WTC11 (cell line): Measurements from ENCODE around the gene PTPRT. TPM values are rescaled to one million over a fixed set of nuclear protein-coding genes. Genes with fewer than 3 reads are reported as not detected.

Experiments
- ATAC-seq: fragments of 200-7000 bp; cut with Tn5 transposase; 2 replicates; pipeline ENCODE4 v1.10.0; 2021; ENCODE audit warnings: mild to moderate bottlenecking, moderate library complexity
- CTCF ChIA-PET: fragments of 300-600 bp; sonication (Branson Sonifier 250); formaldehyde crosslinking; loops from one replicate; lab custom pipeline; 2021; ENCODE audit warnings: antibody characterized with exemption; lab: Charles Lee
- POLR2A ChIA-PET: fragments of 350-600 bp; sonication (Branson Sonifier 250); formaldehyde crosslinking; loops from one replicate; lab custom pipeline; 2021; ENCODE audit warnings: antibody characterized with exemption; lab: Charles Lee
- DNase-seq: peaks from one replicate; pipeline ENCODE4 v3.0.0; 2021; ENCODE audit warnings: low spot score
- H3K27ac Mint-ChIP-seq: 2 replicates; pipeline ENCODE4 v1.8.0; 2021; ENCODE audit warnings: mixed read lengths
- H3K27me3 Mint-ChIP-seq: 2 replicates; pipeline ENCODE4 v1.8.0; 2021; ENCODE audit warnings: low read depth, mild to moderate bottlenecking, moderate library complexity, mixed read lengths
- H3K36me3 Mint-ChIP-seq: 2 replicates; pipeline ENCODE4 v1.8.0; 2021; ENCODE audit warnings: mixed read lengths
- H3K4me1 Mint-ChIP-seq: 2 replicates; pipeline ENCODE4 v1.8.0; 2022; ENCODE audit warnings: mixed read lengths
- H3K4me3 Mint-ChIP-seq: 2 replicates; pipeline ENCODE4 v1.8.0; 2021; ENCODE audit warnings: mild to moderate bottlenecking, moderate library complexity, mixed read lengths
- H3K9me3 Mint-ChIP-seq: 2 replicates; pipeline ENCODE4 v1.8.0; 2021; ENCODE audit warnings: mixed read lengths
- EMX1 ChIP-seq: fragments of 250-450 bp; sonication (Bioruptor Pico); IDR thresholded peaks from 2 replicates; pipeline ENCODE4 v1.8.0; 2021; ENCODE audit warnings: mild to moderate bottlenecking
- ESRRA ChIP-seq: sonication (generic); formaldehyde crosslinking; IDR thresholded peaks from 2 replicates; pipeline ENCODE4 v1.8.1; 2022; ENCODE audit warnings: mild to moderate bottlenecking, missing genetic modification reagents, borderline replicate concordance
- NFYB ChIP-seq: sonication (generic); formaldehyde crosslinking; conservative IDR thresholded peaks from 2 replicates; pipeline ENCODE4 v1.8.0; 2022; ENCODE audit warnings: low read depth, missing genetic modification reagents
- NR3C1 ChIP-seq: sonication (generic); formaldehyde crosslinking; conservative IDR thresholded peaks from 2 replicates; pipeline ENCODE4 v1.8.1; 2023; ENCODE audit warnings: low read depth, mild to moderate bottlenecking, missing genetic modification reagents
- RELA ChIP-seq: sonication (generic); formaldehyde crosslinking; IDR thresholded peaks from 2 replicates; pipeline ENCODE4 v1.8.1; 2022; ENCODE audit warnings: missing genetic modification reagents, mild to moderate bottlenecking, borderline replicate concordance
- SMAD3 ChIP-seq: sonication (generic); formaldehyde crosslinking; IDR thresholded peaks from 2 replicates; pipeline ENCODE4 v1.8.0; 2022; ENCODE audit warnings: missing genetic modification reagents, mild to moderate bottlenecking, borderline replicate concordance
- total RNA-seq: library from RNA; stranded (reverse); gene quantifications from 3 replicates; pipeline ENCODE4 v1.2.3, GENCODE V29; 2021
- TF ChIP-seq, protein P1 (sequence below): fragments of 250-450 bp; sonication (Bioruptor Pico); IDR thresholded peaks from 2 replicates; pipeline ENCODE4 v1.9.0; 2021; ENCODE audit warnings: mild to moderate bottlenecking, borderline replicate concordance
- TF ChIP-seq, protein P2 (sequence below): fragments of 250-450 bp; sonication (Bioruptor Pico); IDR thresholded peaks from 2 replicates; pipeline ENCODE4 v1.9.0; 2021; ENCODE audit warnings: mild to moderate bottlenecking
- TF ChIP-seq, protein P3 (sequence below): fragments of 200-600 bp; IDR thresholded peaks from 2 replicates; pipeline ENCODE4 v1.8.0; 2022; ENCODE audit warnings: antibody characterized with exemption
- TF ChIP-seq, protein P4 (sequence below): sonication (generic); formaldehyde crosslinking; IDR thresholded peaks from 2 replicates; pipeline ENCODE4 v1.8.1; 2022; ENCODE audit warnings: low read depth, mild to moderate bottlenecking, moderate library complexity, missing genetic modification reagents, borderline replicate concordance
- TF ChIP-seq, protein P5 (sequence below): fragments of 250-450 bp; sonication (Bioruptor Pico); IDR thresholded peaks from 2 replicates; pipeline ENCODE4 v1.9.0; 2021; ENCODE audit warnings: mild to moderate bottlenecking
- TF ChIP-seq, protein P6 (sequence below): sonication (generic); formaldehyde crosslinking; IDR thresholded peaks from 2 replicates; pipeline ENCODE4 v1.8.0; 2023; ENCODE audit warnings: missing genetic modification reagents, mild to moderate bottlenecking, borderline replicate concordance
- TF ChIP-seq, protein P7 (sequence below): sonication (generic); formaldehyde crosslinking; IDR thresholded peaks from 2 replicates; pipeline ENCODE4 v1.8.0; 2022; ENCODE audit warnings: mild to moderate bottlenecking, missing genetic modification reagents
- TF ChIP-seq, protein P8 (sequence below): sonication (generic); formaldehyde crosslinking; IDR thresholded peaks from 2 replicates; pipeline ENCODE4 v1.8.0; 2022; ENCODE audit warnings: mild to moderate bottlenecking, missing genetic modification reagents

The PTPRT gene
- total RNA-seq, 1 experiment from 2014 or later: 1.1 TPM

DNA sequence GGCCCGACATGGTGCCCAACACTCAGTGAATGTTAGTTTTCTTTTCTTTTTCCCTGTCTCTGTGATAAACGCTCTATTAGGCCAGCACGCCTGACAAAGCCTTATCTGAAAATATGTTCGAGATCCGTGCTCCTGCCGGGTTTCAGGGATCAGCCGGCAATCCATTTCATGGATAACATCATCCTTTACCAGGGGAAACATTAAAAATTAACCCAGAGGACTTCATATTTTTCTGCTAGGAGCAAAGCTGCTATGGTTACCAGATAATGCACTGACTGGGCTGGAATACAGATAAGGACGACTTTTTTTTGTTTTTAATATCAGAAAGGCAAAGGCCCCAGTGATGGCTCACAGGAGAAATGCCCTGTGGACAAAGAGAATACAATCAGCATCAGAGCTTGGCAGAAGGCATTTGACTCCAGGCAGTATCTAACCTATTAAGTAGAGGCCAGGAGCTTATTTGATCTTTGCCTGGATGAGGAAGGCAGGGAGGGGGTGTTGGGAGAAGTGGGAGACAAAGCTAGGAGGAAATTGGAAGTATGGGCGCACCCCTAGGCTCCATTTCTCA, 1089.5 kb downstream of the PTPRT start (continued):
- TF ChIP-seq, protein P1, sequence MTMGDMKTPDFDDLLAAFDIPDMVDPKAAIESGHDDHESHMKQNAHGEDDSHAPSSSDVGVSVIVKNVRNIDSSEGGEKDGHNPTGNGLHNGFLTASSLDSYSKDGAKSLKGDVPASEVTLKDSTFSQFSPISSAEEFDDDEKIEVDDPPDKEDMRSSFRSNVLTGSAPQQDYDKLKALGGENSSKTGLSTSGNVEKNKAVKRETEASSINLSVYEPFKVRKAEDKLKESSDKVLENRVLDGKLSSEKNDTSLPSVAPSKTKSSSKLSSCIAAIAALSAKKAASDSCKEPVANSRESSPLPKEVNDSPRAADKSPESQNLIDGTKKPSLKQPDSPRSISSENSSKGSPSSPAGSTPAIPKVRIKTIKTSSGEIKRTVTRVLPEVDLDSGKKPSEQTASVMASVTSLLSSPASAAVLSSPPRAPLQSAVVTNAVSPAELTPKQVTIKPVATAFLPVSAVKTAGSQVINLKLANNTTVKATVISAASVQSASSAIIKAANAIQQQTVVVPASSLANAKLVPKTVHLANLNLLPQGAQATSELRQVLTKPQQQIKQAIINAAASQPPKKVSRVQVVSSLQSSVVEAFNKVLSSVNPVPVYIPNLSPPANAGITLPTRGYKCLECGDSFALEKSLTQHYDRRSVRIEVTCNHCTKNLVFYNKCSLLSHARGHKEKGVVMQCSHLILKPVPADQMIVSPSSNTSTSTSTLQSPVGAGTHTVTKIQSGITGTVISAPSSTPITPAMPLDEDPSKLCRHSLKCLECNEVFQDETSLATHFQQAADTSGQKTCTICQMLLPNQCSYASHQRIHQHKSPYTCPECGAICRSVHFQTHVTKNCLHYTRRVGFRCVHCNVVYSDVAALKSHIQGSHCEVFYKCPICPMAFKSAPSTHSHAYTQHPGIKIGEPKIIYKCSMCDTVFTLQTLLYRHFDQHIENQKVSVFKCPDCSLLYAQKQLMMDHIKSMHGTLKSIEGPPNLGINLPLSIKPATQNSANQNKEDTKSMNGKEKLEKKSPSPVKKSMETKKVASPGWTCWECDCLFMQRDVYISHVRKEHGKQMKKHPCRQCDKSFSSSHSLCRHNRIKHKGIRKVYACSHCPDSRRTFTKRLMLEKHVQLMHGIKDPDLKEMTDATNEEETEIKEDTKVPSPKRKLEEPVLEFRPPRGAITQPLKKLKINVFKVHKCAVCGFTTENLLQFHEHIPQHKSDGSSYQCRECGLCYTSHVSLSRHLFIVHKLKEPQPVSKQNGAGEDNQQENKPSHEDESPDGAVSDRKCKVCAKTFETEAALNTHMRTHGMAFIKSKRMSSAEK: no peak
- TF ChIP-seq, protein P2, sequence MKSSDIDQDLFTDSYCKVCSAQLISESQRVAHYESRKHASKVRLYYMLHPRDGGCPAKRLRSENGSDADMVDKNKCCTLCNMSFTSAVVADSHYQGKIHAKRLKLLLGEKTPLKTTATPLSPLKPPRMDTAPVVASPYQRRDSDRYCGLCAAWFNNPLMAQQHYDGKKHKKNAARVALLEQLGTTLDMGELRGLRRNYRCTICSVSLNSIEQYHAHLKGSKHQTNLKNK (CRISPR knock-in tag): no peak
- TF ChIP-seq, protein P3, sequence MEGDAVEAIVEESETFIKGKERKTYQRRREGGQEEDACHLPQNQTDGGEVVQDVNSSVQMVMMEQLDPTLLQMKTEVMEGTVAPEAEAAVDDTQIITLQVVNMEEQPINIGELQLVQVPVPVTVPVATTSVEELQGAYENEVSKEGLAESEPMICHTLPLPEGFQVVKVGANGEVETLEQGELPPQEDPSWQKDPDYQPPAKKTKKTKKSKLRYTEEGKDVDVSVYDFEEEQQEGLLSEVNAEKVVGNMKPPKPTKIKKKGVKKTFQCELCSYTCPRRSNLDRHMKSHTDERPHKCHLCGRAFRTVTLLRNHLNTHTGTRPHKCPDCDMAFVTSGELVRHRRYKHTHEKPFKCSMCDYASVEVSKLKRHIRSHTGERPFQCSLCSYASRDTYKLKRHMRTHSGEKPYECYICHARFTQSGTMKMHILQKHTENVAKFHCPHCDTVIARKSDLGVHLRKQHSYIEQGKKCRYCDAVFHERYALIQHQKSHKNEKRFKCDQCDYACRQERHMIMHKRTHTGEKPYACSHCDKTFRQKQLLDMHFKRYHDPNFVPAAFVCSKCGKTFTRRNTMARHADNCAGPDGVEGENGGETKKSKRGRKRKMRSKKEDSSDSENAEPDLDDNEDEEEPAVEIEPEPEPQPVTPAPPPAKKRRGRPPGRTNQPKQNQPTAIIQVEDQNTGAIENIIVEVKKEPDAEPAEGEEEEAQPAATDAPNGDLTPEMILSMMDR: no peak
- TF ChIP-seq, protein P4, sequence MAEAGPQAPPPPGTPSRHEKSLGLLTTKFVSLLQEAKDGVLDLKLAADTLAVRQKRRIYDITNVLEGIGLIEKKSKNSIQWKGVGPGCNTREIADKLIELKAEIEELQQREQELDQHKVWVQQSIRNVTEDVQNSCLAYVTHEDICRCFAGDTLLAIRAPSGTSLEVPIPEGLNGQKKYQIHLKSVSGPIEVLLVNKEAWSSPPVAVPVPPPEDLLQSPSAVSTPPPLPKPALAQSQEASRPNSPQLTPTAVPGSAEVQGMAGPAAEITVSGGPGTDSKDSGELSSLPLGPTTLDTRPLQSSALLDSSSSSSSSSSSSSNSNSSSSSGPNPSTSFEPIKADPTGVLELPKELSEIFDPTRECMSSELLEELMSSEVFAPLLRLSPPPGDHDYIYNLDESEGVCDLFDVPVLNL: no peak
- no peak for TF ChIP-seq NFYB (CRISPR knock-in tag)
- TF ChIP-seq SMAD3: no peak
- TF ChIP-seq, protein P5, sequence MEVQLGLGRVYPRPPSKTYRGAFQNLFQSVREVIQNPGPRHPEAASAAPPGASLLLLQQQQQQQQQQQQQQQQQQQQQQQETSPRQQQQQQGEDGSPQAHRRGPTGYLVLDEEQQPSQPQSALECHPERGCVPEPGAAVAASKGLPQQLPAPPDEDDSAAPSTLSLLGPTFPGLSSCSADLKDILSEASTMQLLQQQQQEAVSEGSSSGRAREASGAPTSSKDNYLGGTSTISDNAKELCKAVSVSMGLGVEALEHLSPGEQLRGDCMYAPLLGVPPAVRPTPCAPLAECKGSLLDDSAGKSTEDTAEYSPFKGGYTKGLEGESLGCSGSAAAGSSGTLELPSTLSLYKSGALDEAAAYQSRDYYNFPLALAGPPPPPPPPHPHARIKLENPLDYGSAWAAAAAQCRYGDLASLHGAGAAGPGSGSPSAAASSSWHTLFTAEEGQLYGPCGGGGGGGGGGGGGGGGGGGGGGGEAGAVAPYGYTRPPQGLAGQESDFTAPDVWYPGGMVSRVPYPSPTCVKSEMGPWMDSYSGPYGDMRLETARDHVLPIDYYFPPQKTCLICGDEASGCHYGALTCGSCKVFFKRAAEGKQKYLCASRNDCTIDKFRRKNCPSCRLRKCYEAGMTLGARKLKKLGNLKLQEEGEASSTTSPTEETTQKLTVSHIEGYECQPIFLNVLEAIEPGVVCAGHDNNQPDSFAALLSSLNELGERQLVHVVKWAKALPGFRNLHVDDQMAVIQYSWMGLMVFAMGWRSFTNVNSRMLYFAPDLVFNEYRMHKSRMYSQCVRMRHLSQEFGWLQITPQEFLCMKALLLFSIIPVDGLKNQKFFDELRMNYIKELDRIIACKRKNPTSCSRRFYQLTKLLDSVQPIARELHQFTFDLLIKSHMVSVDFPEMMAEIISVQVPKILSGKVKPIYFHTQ (CRISPR knock-in tag): no peak
- TF ChIP-seq, protein P6, sequence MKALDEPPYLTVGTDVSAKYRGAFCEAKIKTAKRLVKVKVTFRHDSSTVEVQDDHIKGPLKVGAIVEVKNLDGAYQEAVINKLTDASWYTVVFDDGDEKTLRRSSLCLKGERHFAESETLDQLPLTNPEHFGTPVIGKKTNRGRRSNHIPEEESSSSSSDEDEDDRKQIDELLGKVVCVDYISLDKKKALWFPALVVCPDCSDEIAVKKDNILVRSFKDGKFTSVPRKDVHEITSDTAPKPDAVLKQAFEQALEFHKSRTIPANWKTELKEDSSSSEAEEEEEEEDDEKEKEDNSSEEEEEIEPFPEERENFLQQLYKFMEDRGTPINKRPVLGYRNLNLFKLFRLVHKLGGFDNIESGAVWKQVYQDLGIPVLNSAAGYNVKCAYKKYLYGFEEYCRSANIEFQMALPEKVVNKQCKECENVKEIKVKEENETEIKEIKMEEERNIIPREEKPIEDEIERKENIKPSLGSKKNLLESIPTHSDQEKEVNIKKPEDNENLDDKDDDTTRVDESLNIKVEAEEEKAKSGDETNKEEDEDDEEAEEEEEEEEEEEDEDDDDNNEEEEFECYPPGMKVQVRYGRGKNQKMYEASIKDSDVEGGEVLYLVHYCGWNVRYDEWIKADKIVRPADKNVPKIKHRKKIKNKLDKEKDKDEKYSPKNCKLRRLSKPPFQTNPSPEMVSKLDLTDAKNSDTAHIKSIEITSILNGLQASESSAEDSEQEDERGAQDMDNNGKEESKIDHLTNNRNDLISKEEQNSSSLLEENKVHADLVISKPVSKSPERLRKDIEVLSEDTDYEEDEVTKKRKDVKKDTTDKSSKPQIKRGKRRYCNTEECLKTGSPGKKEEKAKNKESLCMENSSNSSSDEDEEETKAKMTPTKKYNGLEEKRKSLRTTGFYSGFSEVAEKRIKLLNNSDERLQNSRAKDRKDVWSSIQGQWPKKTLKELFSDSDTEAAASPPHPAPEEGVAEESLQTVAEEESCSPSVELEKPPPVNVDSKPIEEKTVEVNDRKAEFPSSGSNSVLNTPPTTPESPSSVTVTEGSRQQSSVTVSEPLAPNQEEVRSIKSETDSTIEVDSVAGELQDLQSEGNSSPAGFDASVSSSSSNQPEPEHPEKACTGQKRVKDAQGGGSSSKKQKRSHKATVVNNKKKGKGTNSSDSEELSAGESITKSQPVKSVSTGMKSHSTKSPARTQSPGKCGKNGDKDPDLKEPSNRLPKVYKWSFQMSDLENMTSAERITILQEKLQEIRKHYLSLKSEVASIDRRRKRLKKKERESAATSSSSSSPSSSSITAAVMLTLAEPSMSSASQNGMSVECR (CRISPR knock-in tag): no peak

DNA sequence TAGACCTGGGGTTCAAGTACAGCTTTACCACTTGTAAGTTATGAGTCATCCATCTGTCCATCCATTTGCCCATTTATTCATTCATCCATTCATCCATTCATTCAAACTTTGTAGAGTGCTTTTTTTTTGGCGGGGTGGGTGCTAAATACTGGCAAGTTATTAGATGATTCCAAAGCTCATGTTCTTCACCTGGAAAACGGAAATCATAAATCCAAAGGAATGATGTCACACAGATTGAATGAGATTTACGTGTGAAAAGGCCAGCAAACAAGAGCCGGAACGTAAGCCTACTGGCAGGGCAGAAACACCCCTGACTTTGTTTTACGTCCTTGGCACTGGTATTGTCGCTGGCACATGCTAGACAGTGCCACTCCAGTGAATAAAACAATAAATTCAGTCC, 1090.6 kb downstream of the PTPRT start:
- ATAC-seq: no peak
- Mint-ChIP-seq H3K27me3 (no peaks in the 10 kb centered on the region), H3K36me3 (no peaks in the 10 kb centered on the region), H3K4me1 (peaks cover 4% of the 10 kb centered on the region), H3K9me3 (no peaks in the 10 kb centered on the region), H3K4me3 (no peak overlapping the region), H3K27ac (no peak overlapping the region)
- ChIA-PET CTCF (no interaction called here), POLR2A (no interaction called here)
- no peak for DNase-seq
- TF ChIP-seq, protein P7, sequence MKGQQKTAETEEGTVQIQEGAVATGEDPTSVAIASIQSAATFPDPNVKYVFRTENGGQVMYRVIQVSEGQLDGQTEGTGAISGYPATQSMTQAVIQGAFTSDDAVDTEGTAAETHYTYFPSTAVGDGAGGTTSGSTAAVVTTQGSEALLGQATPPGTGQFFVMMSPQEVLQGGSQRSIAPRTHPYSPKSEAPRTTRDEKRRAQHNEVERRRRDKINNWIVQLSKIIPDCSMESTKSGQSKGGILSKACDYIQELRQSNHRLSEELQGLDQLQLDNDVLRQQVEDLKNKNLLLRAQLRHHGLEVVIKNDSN (CRISPR knock-in tag): no peak
- no peak for TF ChIP-seq EMX1 (CRISPR knock-in tag)
- no peak for TF ChIP-seq ESRRA (CRISPR knock-in tag)
- no peak for TF ChIP-seq NR3C1 (CRISPR knock-in tag)
- no peak for TF ChIP-seq RELA (CRISPR knock-in tag)
- TF ChIP-seq, protein P8, sequence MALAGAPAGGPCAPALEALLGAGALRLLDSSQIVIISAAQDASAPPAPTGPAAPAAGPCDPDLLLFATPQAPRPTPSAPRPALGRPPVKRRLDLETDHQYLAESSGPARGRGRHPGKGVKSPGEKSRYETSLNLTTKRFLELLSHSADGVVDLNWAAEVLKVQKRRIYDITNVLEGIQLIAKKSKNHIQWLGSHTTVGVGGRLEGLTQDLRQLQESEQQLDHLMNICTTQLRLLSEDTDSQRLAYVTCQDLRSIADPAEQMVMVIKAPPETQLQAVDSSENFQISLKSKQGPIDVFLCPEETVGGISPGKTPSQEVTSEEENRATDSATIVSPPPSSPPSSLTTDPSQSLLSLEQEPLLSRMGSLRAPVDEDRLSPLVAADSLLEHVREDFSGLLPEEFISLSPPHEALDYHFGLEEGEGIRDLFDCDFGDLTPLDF (CRISPR knock-in tag): no peak
